Measurements from ENCODE around the gene ZBTB14.

The ZBTB14 gene

DNA sequence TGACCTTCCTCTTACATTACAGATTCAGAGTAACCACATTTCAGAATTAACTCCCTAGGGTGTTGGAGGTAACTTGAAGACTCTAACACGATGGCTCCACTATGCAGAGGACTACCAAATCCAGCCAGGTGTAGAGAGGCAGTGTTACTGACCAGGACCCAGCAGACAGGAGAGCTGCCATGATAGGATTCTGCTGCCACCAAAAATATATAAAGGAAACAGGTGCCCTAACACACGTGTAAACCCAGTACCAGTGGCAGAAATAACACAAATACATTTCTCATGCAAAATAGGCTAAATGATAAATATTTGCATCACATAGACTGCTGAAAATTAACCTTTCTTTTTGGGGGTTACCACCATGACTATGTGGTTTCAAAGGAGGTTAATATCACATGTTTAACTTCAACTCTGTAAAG, 7.0 kb downstream of the ZBTB14 start:
- no peak for FAIRE-seq

DNA sequence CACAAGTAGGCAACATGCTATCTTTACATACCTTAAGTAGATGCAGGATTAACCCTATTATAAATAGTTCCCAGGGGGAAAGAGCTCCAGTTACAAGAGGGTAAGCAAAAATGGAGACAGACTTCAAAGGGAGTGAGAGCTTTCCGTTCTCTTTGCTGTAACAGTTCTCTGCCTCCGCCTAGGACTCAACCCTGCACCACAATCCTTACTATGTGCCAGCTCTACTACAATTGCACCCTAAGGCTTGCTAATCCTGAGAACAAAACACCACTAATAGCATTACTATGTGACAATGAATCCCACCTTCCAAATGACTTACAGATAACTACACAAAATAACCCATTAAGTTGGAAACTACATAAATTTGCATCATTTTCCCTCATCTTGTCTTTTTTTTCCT, 7.7 kb downstream of the ZBTB14 start:
- FAIRE-seq: no peak

GRCh38 chr18:5286525-5286924, 9.0 kb downstream of the ZBTB14 start:
- FAIRE-seq: no peak

DNA sequence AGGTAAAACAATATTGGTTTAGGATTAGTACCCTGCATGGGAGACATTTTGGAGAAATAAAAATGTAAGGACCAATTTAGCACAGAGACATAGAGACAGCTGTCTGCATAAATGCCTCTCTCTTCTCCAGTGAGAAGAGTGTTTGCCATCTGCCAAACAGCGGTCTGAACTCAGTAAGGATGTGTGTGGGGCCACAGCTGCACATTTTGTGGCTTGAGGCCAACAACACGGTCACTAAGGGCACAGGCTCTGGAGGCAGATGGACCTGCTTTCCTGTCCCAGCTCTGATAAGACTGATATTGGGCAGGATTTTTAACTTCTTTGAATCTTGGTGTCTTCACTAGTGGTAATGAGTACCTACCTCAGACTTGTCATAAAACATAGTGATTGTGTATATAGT, 10.2 kb downstream of the ZBTB14 start:
- FAIRE-seq: no peak

DNA sequence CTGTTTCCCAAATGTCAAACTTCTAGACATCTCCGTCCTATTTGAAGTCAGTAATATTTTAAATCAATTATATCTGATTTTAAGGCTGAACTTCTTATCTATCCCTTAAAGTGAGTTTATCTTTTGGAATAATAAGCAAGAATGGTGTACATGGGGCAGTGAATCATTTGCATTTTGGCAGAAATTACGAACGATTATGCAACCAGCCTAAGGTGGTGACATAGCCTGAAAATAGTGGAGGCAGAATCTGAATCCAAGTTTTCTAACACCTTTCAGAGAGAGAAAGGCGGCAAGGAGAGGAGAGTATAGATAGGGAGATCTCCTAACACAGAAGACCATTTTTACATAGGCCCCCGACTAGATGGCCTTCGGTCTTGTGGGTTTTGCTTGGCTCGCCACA, 10.7 kb downstream of the ZBTB14 start:
- no peak for FAIRE-seq

- FAIRE-seq: no peak
Measured at GRCh38 chr18:5282770-5283169, 12.8 kb downstream of the ZBTB14 start.

DNA sequence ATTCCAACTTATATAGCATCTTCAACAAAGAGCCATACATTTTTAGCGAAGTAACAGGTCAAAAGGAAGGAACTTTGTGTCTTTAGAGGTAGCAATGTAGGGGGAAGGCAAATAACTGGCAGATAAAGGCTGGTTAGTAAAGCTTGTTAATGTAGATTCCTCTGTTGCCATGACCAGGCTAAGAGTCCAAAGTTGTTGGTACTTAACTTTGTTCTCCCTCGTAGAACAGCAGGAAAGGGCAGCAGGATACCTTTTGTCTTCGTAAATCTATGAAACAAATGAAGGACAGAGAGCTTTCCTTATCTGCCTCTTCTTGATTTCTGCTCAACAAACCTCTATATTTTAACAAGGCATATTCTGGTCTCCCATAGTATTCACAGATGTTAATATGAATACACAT, 18.6 kb downstream of the ZBTB14 start:
- FAIRE-seq: no peak

- FAIRE-seq: no peak
Measured at GRCh38 chr18:5275872-5276271, 19.7 kb downstream of the ZBTB14 start.

DNA sequence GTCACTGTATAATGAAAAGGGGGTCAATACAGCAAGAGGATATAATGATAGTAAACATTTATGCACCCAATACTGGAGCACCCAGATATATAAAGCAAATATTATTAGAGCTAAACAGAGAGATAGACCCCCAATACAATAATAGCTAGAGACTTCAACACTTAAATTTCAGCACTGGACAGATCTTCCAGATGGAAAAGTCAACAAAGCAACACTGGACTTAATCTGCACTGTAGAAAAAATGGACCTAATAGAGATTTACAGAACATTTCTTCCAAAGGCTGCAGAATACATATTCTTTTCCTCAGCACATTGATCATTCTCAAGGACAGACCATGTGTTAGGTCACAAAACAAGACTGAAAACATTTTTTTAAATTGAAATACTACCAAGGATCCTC, 26.7 kb downstream of the ZBTB14 start:
- FAIRE-seq: no peak

- no peak for FAIRE-seq
Measured at GRCh38 chr18:5266721-5267120, 28.8 kb downstream of the ZBTB14 start.

- no peak for FAIRE-seq
Measured at GRCh38 chr18:5253910-5254309, 41.6 kb downstream of the ZBTB14 start.

GRCh38 chr18:5251117-5251516, 44.4 kb downstream of the ZBTB14 start:
- FAIRE-seq: no peak

DNA sequence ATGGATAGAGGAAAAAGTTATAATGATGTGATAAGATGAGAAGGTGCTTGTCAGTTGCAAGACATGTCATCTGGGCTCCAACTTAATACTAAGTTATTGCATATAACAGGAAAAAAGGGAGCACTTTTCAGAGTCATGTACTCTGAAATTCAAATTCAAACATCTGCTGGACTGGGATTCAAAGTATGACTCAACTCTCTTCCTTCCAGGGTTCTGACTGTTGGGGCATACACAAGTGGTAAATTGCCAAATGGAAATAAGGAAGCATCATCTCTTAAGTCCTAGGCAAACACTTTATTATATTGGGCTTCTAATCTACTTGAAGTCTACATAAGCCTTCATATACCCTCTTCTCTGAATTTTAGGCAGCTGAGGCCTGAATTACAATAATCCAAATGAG, 44.9 kb downstream of the ZBTB14 start:
- FAIRE-seq: no peak

DNA sequence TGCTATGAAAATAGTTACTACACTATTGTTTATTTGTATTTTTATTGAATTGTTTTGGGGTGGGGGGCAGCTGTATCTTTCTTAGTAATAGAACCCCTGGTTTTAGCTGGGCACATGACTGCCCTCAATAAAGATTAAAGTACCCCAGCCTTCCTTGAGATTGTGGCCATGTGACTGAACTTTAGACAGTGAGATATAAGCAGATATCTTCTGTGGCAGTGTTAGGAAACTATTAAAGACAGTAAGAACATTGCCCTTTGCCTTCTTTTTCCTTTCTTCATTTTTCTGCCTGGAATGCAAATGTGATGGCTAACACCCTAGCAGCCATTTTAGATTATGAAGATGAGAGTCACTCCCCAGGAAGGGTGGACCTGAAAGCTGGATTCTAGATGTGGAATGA, 50.6 kb downstream of the ZBTB14 start:
- no peak for FAIRE-seq

DNA sequence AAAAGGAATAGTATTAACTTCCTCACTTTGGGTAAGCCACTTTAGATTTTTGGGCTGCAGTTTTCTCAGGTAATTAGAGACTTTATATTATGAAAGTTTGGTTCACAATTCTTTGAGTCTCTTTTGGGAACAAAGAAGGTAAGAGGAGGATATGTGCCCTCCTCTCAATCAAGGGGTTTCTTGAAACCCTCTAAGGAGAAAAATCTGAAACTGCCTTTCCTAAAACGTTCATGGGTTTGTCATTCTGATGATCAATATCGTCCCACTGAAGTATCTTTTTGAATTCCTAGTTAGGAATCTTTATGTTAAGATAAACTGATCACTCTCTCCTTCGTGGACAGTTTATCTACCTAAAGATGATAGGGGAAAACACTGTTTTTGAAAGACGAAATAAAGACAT, 56.1 kb downstream of the ZBTB14 start:
- FAIRE-seq: no peak
